ENCODE measurements around the gene LDLRAD4.

The LDLRAD4 gene

GRCh38 chr18:13284330-13285027 is 65.9 kb downstream of the LDLRAD4 start:
- no peak for DNase-seq (ENCODE audit: low read depth in 2 of 2)

- DNase-seq (ENCODE audit: low read depth in 2 of 2) = no peak
Measured at GRCh38 chr18:13285874-13286273, 67.3 kb downstream of the LDLRAD4 start.

- DNase-seq (ENCODE audit: low read depth in 2 of 2) = no peak
Measured at GRCh38 chr18:13286456-13287125, 68.0 kb downstream of the LDLRAD4 start.

GRCh38 chr18:13287372-13287771 is 68.8 kb downstream of the LDLRAD4 start:
- DNase-seq (ENCODE audit: low read depth in 2 of 2) = no peak

- DNase-seq (ENCODE audit: low read depth in 2 of 2) = no peak
Measured at GRCh38 chr18:13288509-13289133, 70.1 kb downstream of the LDLRAD4 start.

GRCh38 chr18:13289481-13290205 is 71.1 kb downstream of the LDLRAD4 start:
- DNase-seq (ENCODE audit: low read depth in 2 of 2) = no peak

GRCh38 chr18:13290856-13291271 is 72.3 kb downstream of the LDLRAD4 start:
- no peak for DNase-seq (ENCODE audit: low read depth in 2 of 2)

GRCh38 chr18:13291299-13291698 is 72.7 kb downstream of the LDLRAD4 start:
- no peak for DNase-seq (ENCODE audit: low read depth in 2 of 2)

- DNase-seq (ENCODE audit: low read depth in 2 of 2) = no peak
Measured at GRCh38 chr18:13291745-13292447, 73.3 kb downstream of the LDLRAD4 start.

GRCh38 chr18:13292736-13293135 is 74.2 kb downstream of the LDLRAD4 start:
- no peak for DNase-seq (ENCODE audit: low read depth in 2 of 2)

- DNase-seq (ENCODE audit: low read depth in 2 of 2) = no peak
Measured at GRCh38 chr18:13294309-13294708, 75.7 kb downstream of the LDLRAD4 start.

- DNase-seq (ENCODE audit: low read depth in 2 of 2) = no peak
Measured at GRCh38 chr18:13295894-13296293, 77.3 kb downstream of the LDLRAD4 start.

GRCh38 chr18:13296867-13297574 is 78.5 kb downstream of the LDLRAD4 start:
- DNase-seq (ENCODE audit: low read depth in 2 of 2) = no peak

GRCh38 chr18:13298262-13298661 is 79.7 kb downstream of the LDLRAD4 start:
- no peak for DNase-seq (ENCODE audit: low read depth in 2 of 2)

- no peak for DNase-seq (ENCODE audit: low read depth in 2 of 2)
Measured at GRCh38 chr18:13300029-13300428, 81.5 kb downstream of the LDLRAD4 start.

GRCh38 chr18:13300796-13301195 is 82.2 kb downstream of the LDLRAD4 start:
- DNase-seq (ENCODE audit: low read depth in 2 of 2) = no peak

GRCh38 chr18:13302040-13302439 is 83.5 kb downstream of the LDLRAD4 start:
- DNase-seq (ENCODE audit: low read depth in 2 of 2) = no peak

- no peak for DNase-seq (ENCODE audit: low read depth in 2 of 2)
Measured at GRCh38 chr18:13302457-13303225, 84.1 kb downstream of the LDLRAD4 start.

GRCh38 chr18:13303756-13304364 is 85.3 kb downstream of the LDLRAD4 start:
- DNase-seq (ENCODE audit: low read depth in 2 of 2) = no peak

GRCh38 chr18:13305301-13305700 is 86.7 kb downstream of the LDLRAD4 start:
- DNase-seq (ENCODE audit: low read depth in 2 of 2) = no peak

Measured in activated CD4-positive, alpha-beta T cell treated with anti-CD3 and anti-CD28 coated beads for 24 hours (primary cell).